Fibroblast of mammary gland (primary cell): Measurements from ENCODE around the gene NSMF.

Experiments
- DNase-seq: peaks from one replicate; pipeline ENCODE4 v3.0.0-alpha.2; 2010; ENCODE audit warnings: low read depth
- H3K4me3 ChIP-seq: 2 replicates; pipeline ENCODE4 v1.5.1; 2011; ENCODE audit warnings: low read depth, mild to moderate bottlenecking, low read length, moderate library complexity; ENCODE audit not compliant: control insufficient read depth
- CTCF ChIP-seq: conservative IDR thresholded peaks from 2 replicates; pipeline ENCODE4 v1.5.1; 2011; ENCODE audit warnings: low read depth, low read length, inconsistent platforms; ENCODE audit not compliant: control insufficient read depth, insufficient read depth

NSMF gene

DNA sequence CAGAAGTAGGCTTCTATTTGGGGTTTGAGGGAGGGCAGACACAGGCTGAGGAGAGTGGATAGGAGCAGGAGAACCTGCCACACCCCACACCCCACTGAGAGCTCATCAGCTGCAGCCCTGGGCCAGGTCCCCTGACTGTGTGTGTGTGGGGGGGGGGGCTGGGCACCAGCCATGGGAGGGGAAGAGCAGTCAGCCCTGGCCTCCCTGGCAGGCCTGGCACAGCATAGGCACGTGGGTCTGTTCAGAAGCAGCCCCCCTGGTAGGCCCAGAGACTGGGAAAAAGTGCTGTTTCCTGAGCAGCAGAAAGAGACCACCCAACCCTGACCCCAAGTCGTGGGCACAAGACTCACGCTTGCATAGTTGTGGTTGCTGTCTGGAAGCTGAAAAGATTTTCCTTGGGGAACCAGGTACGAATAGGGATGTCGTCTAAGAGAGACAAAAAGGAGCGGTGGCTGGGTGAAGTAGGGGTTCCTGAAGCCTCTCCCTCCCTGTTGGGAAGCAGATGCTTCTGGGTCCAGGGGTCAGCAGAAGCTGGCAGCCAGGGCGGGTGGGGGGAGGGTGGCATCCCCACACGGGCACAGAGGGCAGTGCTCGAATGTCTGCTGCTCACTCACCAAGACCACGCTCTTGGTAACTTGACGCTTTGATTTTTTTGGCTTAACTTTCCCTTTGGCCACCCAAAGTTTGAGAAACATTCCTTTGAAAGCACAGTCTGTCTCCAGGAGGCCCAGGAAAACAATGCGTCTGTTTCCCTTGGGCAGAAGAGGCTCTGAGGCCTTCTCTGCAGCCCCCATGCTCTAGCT, 2.9 kb downstream of the NSMF start:
- DNase-seq, result peak; percentile 45

GRCh38 chr9:137455359-137455991, 3.7 kb downstream of the NSMF start:
- DNase-seq, result no peak
- TF ChIP-seq CTCF, result no peak
- H3K4me3 ChIP-seq, result no peak overlapping the region

More for the DNA sequence above, 2.9 kb downstream of the NSMF start:
- no peak for TF ChIP-seq CTCF
- no peak overlapping the region for H3K4me3 ChIP-seq

DNA sequence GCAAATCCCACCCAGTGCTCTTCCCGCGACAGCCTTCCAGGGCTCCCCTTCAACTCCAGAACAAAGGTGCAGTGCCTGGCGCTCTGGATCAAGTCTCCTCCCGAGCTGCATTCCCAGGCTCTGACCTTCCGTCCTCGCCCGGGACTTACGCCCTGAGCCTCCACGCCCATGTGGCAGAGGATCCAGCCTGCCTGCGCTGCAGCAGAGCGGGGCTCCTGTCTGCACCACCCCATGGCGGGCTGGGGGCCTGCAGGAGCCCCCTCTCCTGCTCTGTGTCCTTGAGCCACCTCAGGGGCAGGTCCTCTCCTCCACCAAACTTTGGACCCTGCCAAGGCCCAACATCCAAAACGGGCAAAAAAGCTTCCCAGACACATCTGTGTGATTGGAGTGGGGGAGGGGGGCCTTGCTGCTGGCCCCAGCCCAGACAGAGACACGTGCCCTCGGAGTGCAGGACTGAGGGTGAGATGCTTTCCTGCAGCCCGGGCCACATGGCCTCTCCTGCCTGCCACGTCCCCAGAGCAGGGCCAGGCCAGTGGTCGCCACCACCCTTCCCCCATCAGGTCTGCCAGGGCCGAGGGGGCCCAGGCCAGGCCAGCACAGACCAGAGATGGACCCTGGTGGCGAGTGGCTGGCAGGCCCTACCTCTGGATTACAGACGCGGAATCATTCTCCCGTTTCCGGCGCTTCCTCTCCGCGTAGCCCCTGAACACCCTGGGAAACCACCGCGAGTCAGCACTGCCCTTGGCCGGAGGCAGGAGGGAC, 4.4 kb downstream of the NSMF start:
- DNase-seq, result peak; percentile 26
- no peak overlapping the region for H3K4me3 ChIP-seq
- TF ChIP-seq CTCF, result no peak

- DNase-seq, result no peak
- peak overlapping the region; percentile 9 for H3K4me3 ChIP-seq
- TF ChIP-seq CTCF, result no peak
Observed at GRCh38 chr9:137454145-137454596, 5.0 kb downstream of the NSMF start.

DNA sequence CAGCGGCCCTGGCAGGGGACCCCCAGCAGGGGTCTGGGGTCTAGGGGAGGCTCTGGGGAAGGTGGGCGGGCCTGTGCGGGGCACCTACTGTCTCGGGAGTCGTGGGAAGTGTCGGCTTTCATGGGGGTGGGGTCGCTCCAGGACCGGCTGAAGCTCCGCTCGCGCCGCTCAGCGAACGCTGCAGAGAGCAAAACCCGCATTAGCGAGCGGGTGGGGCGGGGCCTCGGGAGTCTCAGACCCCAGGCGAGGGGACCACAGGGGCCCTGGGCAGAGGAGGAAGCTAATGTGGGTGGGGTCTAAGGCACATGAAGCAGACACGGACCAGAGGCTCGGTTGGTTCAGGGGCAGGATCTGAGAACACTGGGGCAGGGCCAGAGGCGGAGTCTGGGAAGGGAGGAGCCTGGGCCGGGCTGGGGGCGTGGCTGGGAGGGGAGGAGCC, 5.5 kb downstream of the NSMF start:
- no peak for TF ChIP-seq CTCF
- no peak overlapping the region for H3K4me3 ChIP-seq
- peak; percentile 64 for DNase-seq

DNA sequence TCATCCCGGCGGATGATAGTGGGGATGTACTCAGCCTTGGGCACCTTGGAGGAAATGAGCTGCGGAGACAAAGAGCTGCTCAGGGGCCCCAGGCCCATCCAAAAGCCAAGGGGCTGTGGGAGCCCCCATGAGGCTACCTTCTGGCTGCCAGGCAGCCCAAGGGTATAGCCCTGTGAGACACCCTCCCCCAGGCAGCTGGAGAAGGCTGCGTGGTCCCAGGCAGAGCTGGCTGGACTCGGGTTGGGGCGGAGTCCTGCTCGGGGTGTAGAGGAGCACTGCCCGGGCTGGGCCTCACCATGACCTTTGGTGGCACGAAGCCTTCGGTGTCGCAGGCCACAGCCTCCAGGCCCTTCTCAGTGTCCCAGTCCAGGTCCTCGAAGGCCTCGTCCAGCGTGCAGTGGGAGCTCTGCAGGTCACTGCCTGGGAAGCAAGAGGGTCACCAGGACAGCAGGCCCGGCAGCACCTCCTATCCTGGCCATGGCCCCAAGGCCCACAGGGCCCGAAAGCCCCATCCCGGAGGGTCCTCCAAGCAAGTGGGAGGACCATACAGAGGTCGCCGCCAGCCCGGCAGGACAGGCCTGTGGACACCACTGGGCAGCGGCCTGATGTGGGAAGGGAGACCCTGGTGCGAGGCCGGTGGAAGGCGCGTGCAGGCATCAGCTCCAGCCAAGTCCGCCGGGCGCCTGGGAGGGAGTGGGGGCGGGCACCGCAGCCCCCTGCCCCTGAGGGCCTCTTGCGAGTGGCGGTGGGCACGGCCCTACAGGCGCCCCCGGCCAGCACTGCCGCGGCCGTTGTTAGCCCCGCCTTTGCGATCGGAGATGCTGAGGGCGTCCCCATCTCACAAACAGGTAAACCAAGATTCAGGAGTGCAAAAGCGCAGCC, 6.1 kb downstream of the NSMF start:
- TF ChIP-seq CTCF, result no peak
- no peak overlapping the region for H3K4me3 ChIP-seq
- no peak for DNase-seq
